Measurements from ENCODE around the gene NMT1. TPM values are rescaled to one million over a fixed set of nuclear protein-coding genes. Genes with fewer than 3 reads are reported as not detected.
A peak's percentile ranks its signal among the peaks of the same experiment; 100 is the strongest.

NMT1 gene
- total RNA-seq, 1 donor from 2014 or later: 81.9 TPM

GRCh38 chr17:45150911-45151809 lies 90.0 kb downstream of the NMT1 start:
- DNase-seq (ENCODE audit: low read depth): no peak
- TF ChIP-seq CTCF (conservative IDR thresholded peaks at IDR 0.05; ENCODE audit: low read depth, low read length): no peak

GRCh38 chr17:45155029-45155428 lies 93.9 kb downstream of the NMT1 start:
- no peak for TF ChIP-seq CTCF (conservative IDR thresholded peaks at IDR 0.05; ENCODE audit: low read depth, low read length)
- H3K4me3 ChIP-seq (ENCODE audit: low read depth, low read length): no peak overlapping the region
- no peak for DNase-seq (ENCODE audit: low read depth)

More at GRCh38 chr17:45150911-45151809, 90.0 kb downstream of the NMT1 start:
- H3K4me3 ChIP-seq (ENCODE audit: low read depth, low read length): peak overlapping the region; percentile 88

GRCh38 chr17:45155483-45155882 lies 94.4 kb downstream of the NMT1 start:
- no peak for DNase-seq (ENCODE audit: low read depth)
- TF ChIP-seq CTCF (conservative IDR thresholded peaks at IDR 0.05; ENCODE audit: low read depth, low read length): no peak
- no peak overlapping the region for H3K4me3 ChIP-seq (ENCODE audit: low read depth, low read length)

GRCh38 chr17:45156242-45156641 lies 95.1 kb downstream of the NMT1 start:
- DNase-seq (ENCODE audit: low read depth): no peak
- TF ChIP-seq CTCF (conservative IDR thresholded peaks at IDR 0.05; ENCODE audit: low read depth, low read length): no peak
- no peak overlapping the region for H3K4me3 ChIP-seq (ENCODE audit: low read depth, low read length)

Other genes starting within 250 kb of the NMT1 start
- gene GJC1, start 231.0 kb upstream of the NMT1 start, total RNA-seq: 42.4 and 42.5 TPM in 2 replicates
- not detected in 2 replicates for gene HIGD1B, start 213.4 kb upstream of the NMT1 start, total RNA-seq
- gene EFTUD2, start 161.9 kb upstream of the NMT1 start, total RNA-seq: 78.1 and 129 TPM in 2 replicates
- 0.58 and 1.0 TPM in 2 replicates for gene GFAP, start 145.8 kb upstream of the NMT1 start, total RNA-seq
- 22.5 and 26.3 TPM in 2 replicates for gene KIF18B, start 113.5 kb upstream of the NMT1 start, total RNA-seq
- gene C1QL1, start 93.0 kb upstream of the NMT1 start, total RNA-seq: 0.22 TPM in 1 of 2 replicates, not detected in the other
- gene DCAKD, start 9.7 kb upstream of the NMT1 start, total RNA-seq: 40.4 and 44.4 TPM in 2 replicates
- gene PLCD3, start 71.2 kb downstream of the NMT1 start, total RNA-seq: 46.0 and 107 TPM in 2 replicates
- gene ACBD4, start 74.4 kb downstream of the NMT1 start, total RNA-seq: 4.5 and 11.3 TPM in 2 replicates
- gene HEXIM1, start 87.2 kb downstream of the NMT1 start, total RNA-seq: 11.0 and 20.3 TPM in 2 replicates
- gene HEXIM2, start 100.6 kb downstream of the NMT1 start, total RNA-seq: 3.0 and 6.1 TPM in 2 replicates
- 5.1 and 5.7 TPM in 2 replicates for gene FMNL1, start 160.6 kb downstream of the NMT1 start, total RNA-seq
- gene SPATA32, start 200.8 kb downstream of the NMT1 start, total RNA-seq: not detected in 2 replicates

Measured in epithelial cell of proximal tubule (primary cell).